ENCODE measurements around the gene GLT6D1. TPM values are rescaled to one million over a fixed set of nuclear protein-coding genes. Genes with fewer than 3 reads are reported as not detected.

GLT6D1 gene
- total RNA-seq, 4 donors from 2014 or later, result not detected

GRCh38 chr9:135617538-135617900 lies 21.8 kb downstream of the GLT6D1 start:
- Histone ChIP-seq H3K9me3 (no peaks in the 10 kb centered on the region), H3K36me3 (no peaks in the 10 kb centered on the region), H3K4me3 (no peak overlapping the region), H3K4me1 (no peaks in the 10 kb centered on the region), H3K27ac (no peak overlapping the region), H3K27me3 (peaks cover 0 to 36% of the 10 kb centered on the region in 2 donors)
- TF ChIP-seq POLR2A (IDR thresholded peaks at IDR 0.05), result no peak
- TF ChIP-seq EP300 (IDR thresholded peaks at IDR 0.05), result no peak
- no peak for TF ChIP-seq CTCF (IDR thresholded peaks at IDR 0.05)
- WGBS, 2 donors, result 84 to 85% methylated on average over 7 to 13 of the region's 13 CpGs
- no peak for DNase-seq (ENCODE audit: low spot score in 2 of 2)

DNA sequence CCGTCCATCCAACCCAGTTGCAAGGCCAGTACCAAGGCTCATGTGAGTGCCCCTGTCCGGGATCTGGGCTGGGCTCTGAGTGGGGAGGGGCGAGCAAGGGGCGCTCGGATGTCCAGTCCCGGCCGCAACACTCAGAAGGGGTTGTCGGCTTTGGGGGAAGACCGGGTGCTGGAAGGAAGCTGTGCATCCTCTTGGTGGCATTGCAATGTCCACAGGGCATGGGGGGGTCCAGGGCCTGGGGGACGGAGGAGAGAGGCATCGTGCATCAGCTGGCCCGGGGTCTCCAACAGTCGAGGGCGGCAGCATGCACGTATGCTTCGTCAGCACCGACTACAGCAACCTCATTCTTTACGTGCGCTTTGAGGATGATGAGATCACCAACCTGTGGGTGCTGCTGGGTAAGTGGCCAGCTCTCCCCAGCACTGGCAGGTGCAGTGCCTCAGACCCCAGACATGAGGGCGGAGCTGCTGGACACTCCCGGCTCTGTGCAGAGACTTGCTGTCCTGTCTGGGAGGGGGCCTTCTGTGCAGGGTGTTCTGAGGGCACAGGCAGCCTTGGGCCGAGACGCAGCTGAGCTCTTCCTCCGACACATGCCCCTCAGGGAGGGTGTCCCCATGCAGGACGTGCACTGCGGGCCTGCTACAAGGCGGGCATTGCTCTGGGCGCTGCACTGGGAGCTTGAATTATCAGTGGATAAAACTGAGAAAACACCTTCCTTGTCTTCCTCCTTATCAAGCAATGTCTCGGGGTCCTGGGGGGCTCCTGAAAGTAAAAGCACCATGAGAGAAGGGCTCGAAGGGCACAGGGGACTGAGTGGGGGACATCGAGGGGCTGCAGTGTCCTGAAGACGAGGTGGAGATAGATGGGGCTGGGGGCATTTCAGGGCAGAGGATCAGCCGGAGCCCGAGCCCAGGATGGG lies 22.5 kb downstream of the GLT6D1 start:
- no peak for TF ChIP-seq POLR2A (IDR thresholded peaks at IDR 0.05)
- TF ChIP-seq EP300 (IDR thresholded peaks at IDR 0.05), result no peak
- no peak for TF ChIP-seq CTCF (IDR thresholded peaks at IDR 0.05)
- peaks cover 0 to 40% of the 10 kb centered on the region in 2 donors for H3K27me3 ChIP-seq
- no peak for DNase-seq (ENCODE audit: low spot score in 2 of 2)
- no peak overlapping the region for H3K27ac ChIP-seq
- no peaks in the 10 kb centered on the region for H3K9me3 ChIP-seq
- H3K4me1 ChIP-seq, result no peaks in the 10 kb centered on the region
- no peak overlapping the region for H3K4me3 ChIP-seq
- 76 to 79% methylated on average over 30 to 34 of the region's 34 CpGs for WGBS, 2 donors
- H3K36me3 ChIP-seq, result no peaks in the 10 kb centered on the region

GRCh38 chr9:135615666-135616618 lies 23.4 kb downstream of the GLT6D1 start:
- no peak for TF ChIP-seq EP300 (IDR thresholded peaks at IDR 0.05)
- TF ChIP-seq CTCF (IDR thresholded peaks at IDR 0.05), result no peak
- TF ChIP-seq POLR2A (IDR thresholded peaks at IDR 0.05), result no peak
- no peaks in the 10 kb centered on the region for H3K4me1 ChIP-seq
- peaks cover 0 to 40% of the 10 kb centered on the region in 2 donors for H3K27me3 ChIP-seq
- H3K27ac ChIP-seq, result no peak overlapping the region
- no peak for DNase-seq (ENCODE audit: low spot score in 2 of 2)
- no peaks in the 10 kb centered on the region for H3K9me3 ChIP-seq
- 51 to 52% methylated on average over 21 to 31 of the region's 31 CpGs for WGBS, 2 donors
- H3K36me3 ChIP-seq, result no peaks in the 10 kb centered on the region
- H3K4me3 ChIP-seq, result no peak overlapping the region

GRCh38 chr9:135614821-135615665 lies 24.3 kb downstream of the GLT6D1 start:
- WGBS, 2 donors, result 73 to 77% methylated on average over 18 of the region's 29 CpGs
- no peaks in the 10 kb centered on the region for H3K4me1 ChIP-seq
- H3K36me3 ChIP-seq, result no peaks in the 10 kb centered on the region
- no peak overlapping the region for H3K4me3 ChIP-seq
- TF ChIP-seq POLR2A (IDR thresholded peaks at IDR 0.05), result no peak
- TF ChIP-seq CTCF (IDR thresholded peaks at IDR 0.05), result no peak
- no peak for TF ChIP-seq EP300 (IDR thresholded peaks at IDR 0.05)
- no peaks in the 10 kb centered on the region for H3K9me3 ChIP-seq
- peaks cover 0 to 40% of the 10 kb centered on the region in 2 donors for H3K27me3 ChIP-seq
- no peak overlapping the region for H3K27ac ChIP-seq
- DNase-seq (ENCODE audit: low spot score in 2 of 2), result no peak
